Dermis microvascular lymphatic vessel endothelial cell (primary cell): ENCODE measurements around the gene IRAK4. TPM values are rescaled to one million over a fixed set of nuclear protein-coding genes. Genes with fewer than 3 reads are reported as not detected.
A peak's percentile ranks its signal among the peaks of the same experiment; 100 is the strongest.
"Not testable (repeated sequence)": the region's sequence is repeated elsewhere in the genome, so short reads cannot be mapped to it uniquely, and the experiment has no call there.

ENCODE experiments used
- DNase-seq, 2 donors: peaks; one replicate each; pipeline versions ENCODE4 v3.0.0 to v3.0.0-alpha.2; 2010; ENCODE audit warnings: low read depth in 2 of 2
- total RNA-seq: library from RNA; depleted of rRNA; stranded (reverse); fragments of >200 nt; gene quantifications from 2 replicates; pipeline ENCODE4 v1.2.1, GENCODE V29; 2014

The IRAK4 gene
- 11.7 and 14.3 TPM in 2 replicates for total RNA-seq

DNA sequence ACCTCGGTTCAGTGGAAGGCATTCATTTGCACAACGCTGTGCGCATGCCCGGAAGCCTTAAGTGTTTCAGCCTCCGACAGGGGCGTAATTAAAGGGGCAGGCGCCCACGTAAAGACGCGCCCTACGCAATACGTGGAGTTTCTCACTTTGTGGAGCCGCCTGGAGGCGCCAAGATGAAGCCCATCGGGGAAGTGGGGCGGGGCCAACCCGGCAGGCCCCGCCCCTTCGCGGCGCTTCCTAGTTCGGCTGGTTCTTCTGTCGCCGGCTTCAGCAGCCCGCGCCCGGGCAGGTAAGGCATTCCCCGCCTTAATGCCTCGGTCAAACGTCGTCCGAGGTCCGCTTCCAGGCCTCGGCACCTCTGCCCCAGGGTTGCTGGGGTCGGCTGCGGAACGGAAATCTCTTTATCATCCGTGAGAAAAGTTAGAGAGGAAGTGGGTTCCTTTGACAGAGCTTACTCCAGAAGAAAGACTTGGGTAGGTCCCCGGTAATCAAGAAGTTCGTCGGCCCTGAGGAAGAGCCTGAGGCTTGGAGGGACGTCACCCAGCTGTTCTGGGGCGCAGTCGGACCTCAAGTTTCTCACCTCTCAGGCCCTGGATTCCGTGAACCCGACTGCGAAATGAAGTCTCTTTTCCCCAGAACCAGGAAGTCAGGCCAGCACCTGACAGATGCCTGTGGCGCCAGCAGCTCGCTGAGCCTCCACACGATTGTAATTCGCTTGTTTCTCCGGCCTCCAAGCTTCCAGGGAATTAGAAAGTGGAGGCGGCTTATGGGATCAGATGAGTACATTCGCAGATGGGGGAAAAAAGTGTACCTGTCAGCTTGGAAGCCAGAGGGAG lies at the start of gene IRAK4, which contains the start of gene PUS7L:
IRAK4 (plus strand) TSS at position 224 of the 836 bp plus-strand sequence. CDS start 9,161 bp downstream, outside the sequence.
PUS7L (minus strand) TSS at position 63 of the 836 bp plus-strand sequence. CDS start 3,545 bp downstream, outside the sequence.
- peak; percentile 92 to 98 for DNase-seq

DNA sequence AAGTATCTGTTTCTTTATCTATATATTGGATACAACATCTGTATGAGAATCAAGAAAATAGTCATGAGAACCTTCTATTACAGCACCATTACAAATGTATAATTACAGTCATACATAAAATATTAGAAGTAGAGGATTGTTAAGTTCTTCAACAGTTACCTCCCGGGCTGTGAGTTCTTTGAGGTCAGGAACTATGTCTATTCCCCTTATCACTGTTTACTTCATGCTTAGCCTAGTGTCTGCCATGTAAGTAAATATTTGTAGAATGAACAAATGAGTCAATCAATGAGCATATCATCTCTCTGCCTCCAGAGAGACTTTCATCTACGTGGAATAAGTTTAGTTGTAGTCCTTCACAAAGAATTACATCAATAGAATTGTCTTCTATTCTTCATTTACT lies 47.4 kb upstream of the IRAK4 start:
- DNase-seq: no peak

DNA sequence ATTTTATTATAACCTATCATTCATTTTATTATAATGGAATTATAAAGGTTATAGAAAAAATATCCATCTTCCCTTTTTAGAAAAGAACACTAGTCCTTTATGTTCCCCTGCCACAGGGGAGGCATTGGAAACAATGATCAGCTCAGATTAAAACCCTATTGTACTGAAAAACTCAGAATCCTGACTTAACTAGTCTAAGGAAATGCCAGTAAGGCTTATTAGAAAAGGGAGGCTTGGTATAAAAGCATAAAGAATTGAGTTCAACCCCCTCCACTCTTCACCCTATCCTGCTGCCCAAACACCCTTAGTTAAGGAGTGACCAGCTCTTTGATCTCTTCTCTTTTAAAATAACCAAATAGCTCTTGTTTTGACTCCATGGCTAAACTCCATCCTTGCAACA lies 36.1 kb upstream of the IRAK4 start:
- DNase-seq: no peak

DNA sequence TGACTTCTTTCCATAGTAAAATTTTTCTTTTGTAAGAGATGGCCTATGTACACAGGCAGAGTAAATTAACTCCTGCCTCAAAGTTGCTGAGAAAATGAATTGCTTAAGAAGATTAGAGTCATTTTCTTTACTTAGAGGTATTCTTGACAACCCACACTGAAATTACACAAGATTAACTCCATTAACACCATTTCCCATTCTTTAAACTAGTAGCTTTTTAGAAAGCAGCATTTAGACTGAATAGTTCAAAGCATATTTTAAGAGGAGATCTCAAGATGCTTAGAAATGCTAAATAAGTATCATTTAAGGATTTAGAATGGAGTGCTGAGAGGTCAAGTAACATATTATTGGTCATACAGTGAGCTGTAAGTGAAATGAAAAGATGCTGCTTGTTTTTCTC lies 35.6 kb upstream of the IRAK4 start:
- DNase-seq: no peak

DNA sequence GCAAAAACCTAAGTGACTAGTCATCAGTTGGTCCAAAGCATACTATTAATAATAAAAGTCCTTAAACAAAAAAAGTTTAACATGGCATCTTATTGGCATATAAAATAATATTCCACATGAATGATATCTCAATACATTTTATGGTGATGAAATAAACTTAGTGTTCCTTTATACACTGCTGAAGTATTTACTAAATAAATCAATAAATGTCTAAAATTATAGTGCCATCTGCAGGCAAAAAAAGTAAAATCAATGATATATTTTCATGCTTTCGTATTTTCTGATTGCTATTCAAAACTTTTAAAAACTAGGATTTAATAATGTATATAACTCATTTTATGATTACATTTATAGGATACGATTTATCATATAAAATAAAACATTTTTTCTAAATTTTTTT lies 30.6 kb upstream of the IRAK4 start:
- no peak for DNase-seq

DNA sequence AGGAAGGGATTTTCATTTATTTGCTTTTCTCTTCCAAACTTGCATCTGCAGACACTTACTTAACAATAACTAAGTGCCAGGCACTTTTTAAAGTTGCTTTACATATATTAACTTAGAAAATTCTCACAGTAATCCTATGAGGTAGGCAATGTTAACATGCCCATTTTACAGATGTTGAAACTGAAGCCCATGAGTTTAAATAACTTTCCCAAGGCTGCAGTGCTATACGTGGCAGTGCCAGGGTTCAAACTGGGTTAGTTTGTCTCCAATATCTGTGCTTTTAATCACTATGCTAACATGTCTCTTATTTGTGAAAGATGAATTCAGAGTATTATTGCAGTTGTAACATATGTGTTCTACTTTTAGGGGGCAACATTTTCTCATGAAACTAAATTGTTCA lies 30.1 kb upstream of the IRAK4 start:
- DNase-seq: no peak

DNA sequence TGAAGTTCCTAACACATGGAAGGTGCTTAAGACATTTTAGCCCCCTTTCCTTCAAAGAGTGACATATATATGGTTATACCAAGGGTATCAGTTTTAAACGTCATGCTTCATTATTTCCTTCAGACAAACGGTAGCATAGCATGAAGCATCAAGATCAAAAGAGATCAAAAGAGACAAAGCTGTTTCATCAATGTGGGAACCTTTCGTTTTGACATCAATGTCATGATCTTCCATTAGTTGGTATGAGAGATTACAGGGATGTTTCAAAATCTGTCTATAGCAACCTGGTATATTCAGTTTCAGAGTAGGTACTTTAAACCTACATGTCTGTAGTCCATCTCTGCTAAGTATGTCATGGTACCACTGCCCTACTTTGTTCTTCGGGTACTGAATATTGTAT lies 28.5 kb upstream of the IRAK4 start:
- no peak for DNase-seq

DNA sequence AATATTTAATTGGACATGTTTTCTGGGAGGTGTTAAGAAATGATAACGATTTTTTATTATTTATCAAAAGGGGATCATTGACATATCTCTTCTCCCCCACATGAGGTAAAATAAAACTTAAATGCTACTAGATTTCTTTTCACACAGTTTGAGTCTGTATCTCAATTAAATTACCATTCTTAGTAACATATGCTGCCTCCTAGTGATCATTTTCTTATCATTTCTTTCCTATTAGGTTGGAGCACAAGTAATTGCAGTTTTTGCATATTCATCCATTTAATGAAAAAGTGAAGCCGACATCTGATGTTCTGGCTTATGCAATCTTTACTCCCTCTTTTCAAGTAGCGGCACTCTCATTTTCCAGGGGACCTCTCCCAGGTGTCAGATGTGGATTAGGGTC lies 25.1 kb upstream of the IRAK4 start:
- no peak for DNase-seq

DNA sequence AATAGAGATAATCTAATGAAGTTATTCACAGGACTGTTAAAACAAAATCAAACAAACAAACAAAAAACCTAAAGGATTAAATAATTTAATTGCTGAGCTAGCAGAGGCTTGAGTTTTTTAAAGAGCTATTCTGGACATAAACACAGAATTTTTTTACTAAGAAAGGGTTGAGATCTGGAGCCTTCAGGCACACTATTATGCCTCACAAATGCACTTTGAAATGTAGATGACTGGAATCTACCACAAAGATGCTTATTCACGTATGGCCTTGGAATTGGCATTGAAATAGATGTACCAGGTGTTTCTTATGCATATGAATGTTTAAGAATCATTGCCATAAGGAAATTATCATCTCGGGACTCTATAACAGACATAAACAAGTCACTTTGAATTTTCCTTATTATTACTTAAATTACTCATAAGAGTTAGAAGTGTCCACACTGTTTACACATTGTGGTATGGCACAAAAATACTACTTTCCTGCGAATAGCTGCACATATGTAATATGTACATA lies 21.8 kb upstream of the IRAK4 start:
- DNase-seq: no peak

DNA sequence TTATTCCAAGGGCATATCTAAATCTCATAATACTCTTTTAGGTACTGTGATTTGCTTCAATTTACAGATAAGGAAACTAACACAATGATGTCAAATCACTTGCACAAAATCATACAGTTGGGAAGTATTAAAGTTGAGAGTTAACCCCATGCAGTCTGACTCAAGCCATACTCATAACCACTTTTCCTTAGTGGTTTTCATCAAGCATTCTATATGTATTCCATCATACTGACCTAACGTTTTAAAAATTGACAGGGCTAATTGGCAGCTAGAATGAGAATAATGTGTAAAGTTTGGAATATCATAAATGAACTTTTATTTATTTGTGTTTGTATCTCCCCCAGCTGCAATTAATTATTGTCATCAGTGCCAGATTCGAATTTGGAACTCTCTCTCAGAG lies 21.1 kb upstream of the IRAK4 start:
- DNase-seq: no peak

DNA sequence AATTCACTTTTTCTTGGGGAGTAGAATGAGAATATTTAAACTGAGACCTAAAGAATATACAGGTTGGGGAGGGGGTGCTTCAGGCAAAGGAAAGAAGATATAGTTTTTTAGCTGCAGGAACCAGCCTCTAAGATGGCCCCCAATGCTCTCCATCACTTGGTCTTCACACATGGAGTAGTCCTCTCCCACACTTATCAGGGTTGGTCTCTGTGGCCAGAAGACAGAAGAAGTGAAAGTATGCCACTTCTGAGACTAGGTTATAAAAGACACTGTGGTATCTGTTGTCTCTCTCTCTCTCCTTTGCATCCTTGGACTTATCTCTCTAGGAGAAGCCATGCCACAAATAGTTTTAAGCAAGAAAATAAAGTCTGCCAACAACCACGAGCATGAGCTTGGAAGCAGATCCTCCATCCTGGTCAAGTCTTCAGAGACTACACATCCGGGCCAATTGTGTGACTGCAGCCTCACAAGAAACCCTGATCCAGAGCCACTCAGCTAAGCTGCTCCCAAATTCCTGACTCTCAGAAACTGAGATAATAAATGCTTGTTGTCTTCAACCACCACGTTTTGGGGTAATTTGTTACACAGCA lies 18.1 kb upstream of the IRAK4 start:
- no peak for DNase-seq

DNA sequence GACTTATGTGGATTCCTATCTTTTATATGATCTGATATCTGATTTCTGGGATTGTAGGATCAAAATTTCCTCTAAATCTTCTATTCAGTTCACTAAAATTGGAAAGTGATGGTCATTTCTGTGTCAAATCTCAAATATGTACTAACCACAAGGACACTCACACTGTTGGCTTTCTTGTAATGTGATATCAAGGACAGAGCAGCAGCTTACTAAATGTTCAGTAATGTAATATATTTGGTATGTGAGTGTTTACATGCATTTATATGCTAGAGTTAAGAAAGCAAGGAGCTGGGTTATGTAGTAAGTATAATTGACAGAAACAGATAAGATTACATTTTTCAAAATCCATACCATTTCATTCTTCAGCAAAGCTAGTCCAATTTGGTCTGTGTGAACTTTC lies 16.6 kb upstream of the IRAK4 start:
- DNase-seq: no peak

DNA sequence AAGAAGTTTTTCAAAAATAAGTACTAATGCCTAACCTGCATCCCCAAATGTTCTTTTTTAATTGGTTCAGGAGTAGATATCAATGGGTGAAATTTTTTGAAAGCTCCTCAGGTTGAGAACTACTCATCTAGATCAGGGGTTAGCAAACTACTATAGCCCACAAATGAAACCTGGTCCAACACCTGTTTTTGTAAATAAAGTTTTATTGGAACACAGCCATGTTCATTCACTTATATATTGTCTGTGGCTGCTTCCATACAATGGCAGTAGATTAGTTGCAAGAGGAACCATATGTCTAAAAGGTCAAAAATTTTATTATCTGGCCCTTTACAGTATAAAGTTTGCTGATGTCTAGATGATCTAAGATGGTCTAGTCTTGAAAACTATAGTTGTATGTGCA lies 13.9 kb upstream of the IRAK4 start:
- DNase-seq: no peak

DNA sequence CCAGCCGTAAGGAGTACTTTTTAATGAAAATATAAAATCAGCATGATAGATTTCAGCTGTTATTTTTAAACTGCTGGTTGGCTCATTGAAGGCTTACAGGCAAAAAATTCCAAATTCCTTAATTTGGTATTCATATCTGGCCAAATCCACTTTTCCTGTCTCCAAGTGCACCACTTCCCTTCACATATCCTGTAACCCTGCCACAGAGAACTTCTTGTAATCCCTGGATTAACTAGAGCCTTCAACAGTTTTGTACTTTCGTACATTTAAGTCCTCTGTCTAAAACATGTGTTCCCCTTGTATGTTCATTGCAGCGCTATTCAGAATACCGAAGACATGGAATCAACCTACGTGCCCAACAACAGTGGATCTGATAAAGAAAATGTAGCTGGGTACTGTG lies 9.7 kb upstream of the IRAK4 start:
- no peak for DNase-seq

DNA sequence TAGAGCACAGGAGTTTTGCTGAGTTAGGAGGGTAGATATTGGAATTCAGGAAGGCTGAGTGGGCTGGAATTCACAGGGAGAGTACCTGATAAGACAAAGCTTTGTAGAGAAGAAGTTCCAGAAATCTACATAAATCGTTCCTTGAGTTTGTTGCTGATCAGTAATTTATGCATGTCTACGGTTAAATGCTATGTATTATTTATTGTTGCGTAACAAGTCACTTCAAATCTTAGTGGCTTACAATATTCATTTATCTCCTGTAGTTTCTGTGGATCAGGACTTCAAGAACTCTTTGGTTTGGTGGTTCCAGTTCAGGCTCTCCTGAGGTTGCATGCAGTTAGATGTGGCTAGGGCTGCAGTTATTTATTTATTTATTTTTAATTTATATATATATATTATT lies 7.9 kb upstream of the IRAK4 start:
- DNase-seq: no peak

DNA sequence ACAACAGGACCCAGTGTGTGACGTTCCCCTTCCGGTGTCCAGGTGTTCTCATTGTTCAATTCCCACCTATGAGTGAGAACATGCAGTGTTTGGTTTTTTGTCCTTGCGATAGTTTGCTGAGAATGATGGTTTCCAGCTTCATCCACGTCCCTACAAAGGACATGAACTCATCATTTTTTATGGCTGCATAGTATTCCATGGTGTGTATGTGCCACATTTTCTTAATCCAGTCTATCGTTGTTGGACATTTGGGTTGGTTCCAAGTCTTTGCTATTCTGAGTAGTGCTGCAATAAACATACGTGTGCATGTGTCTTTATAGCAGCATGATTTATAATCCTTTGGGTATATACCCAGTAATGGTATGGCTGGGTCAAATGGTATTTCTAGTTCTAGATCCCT lies 7.4 kb upstream of the IRAK4 start:
- not testable (repeated sequence) for DNase-seq

DNA sequence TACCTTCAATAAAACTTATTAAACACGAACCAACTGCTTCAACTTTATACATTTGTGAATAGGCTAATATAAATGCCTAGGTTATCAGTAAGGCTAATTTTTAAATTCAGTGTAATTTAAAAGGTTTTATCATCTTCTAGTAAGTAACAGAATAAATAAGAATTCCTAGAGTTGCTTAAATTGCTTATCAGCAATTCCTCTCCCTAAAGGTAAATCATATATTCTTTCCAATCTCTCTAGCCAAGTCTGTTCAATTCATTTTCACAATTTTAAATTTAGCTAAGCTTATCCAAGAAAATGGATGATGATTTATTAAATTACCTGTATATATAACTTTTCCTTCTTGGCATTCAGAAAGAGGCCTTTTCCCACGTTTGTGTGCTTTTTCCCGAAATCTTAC lies 4.7 kb upstream of the IRAK4 start:
- no peak for DNase-seq

DNA sequence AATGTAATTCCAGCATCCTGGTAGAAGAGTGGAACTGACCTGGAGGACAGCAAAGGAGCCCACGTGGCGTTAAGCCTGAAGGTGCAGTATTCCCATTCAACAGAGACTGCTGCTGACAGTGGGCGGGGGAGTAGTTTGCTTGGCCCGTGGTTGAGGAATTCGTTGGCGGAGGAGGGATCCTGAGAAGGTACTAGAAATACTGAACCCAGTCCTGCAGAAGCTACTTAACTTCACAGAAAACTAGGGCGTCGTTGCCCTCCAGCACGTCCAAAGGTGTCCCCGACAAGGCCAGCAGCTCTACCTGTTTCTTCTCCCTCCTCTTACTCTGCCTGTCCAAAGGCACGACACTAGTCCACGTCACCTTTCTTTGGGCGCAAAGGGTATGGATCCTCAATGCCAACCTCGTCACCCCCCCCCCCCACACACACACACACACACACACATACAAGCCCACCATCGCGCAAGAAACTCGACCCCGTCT lies 464 bp upstream of the IRAK4 start:
- peak in 1 of 2 donors; percentile 49 for DNase-seq

DNA sequence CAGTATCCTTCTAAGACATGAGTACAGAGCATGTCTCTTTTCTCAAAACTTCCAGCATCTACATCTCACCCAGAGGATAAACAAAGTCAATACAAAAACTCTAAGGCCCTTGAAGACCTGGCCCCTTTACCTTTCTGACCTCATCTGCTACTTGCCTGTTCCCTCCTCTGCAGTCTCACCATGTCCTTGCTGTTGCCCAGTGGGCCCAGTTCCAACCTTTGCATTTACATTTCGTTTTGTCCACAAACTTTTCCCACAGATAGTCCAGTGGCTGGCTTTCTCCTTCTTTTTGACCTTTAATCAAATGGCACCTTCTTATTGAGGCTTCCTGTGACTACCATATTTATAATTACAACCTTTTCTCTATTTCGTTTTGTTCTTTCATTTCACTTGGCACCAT lies 1.6 kb downstream of the IRAK4 start:
- DNase-seq: no peak

DNA sequence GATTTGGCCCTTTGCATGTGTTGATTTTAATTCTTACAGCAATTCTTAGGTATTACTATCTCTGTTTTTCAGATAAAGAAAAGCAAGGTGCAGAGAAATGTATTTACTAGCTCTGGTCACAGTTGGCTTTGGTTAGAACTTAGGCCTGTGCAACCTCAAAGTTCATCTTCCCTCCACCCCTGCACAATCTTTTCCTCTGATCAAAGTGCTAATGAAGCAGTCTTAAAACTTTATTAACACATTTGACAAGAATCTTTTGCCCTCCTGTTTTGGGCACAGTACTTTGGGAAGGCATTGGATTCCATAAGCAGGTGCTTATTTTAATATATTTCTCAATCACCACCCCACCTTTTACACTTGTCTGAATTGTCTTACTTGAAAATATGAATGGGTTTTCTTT lies 2.7 kb downstream of the IRAK4 start:
- no peak for DNase-seq

DNA sequence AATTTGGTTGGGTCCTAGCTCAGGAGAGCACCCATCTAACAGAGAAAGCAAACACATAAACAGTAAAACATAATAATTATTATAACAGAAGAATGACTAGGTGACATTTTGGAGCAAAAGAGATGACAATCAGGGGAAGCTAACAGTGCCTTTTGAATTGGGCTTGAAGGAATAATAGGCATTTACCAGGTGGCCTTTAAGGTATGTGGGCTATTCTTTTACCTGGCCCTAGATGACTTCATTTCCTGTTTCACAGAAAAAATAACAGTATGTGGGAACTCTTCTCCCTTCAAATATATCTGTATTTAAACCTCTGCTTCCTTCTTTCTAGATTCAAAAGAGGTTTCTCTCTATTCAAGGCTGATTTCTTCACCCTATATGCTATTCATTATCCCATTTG lies 3.8 kb downstream of the IRAK4 start:
- no peak for DNase-seq

DNA sequence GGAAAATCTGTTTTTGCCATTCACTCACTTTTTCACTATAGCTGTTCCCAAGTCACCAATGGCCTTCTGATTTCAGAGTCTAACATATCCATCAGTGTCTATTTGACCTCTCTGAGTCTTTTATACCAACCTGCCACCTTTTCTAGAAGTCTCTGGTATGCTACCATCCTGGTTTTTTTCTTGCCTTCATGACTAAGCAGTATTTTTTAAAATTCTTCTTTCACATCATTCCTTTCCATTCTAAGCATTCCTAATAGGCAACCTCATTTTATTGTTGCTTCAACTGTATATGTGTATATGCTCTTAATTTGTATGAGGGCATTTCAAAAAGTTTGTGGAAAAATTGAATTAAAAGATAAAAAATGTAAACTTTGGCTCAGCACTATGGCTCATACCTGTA lies 5.0 kb downstream of the IRAK4 start:
- no peak for DNase-seq

DNA sequence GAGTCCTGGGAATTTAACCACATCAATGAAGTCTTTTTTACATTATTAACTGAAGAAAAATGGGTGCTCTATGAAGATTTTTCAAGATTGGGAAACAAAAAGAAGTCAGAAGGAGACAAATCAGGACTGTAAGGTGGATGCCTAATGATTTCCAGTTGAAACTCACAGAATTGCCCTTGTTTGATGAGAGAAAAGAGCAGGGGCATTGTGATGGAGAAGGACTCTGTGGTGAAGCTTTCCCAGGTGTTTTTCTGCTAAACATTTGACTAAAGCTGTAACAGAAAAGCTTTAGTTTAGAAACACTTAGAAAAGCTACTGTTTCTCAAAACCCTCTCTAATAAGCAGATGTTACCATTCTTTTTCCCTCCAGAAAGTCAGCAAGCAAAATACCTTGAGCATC lies 5.8 kb downstream of the IRAK4 start:
- DNase-seq: no peak
